H9 (cell line): Measurements from ENCODE around the gene DPP10. TPM values are rescaled to one million over a fixed set of nuclear protein-coding genes. Genes with fewer than 3 reads are reported as not detected.

Source experiments
- DNase-seq: peaks from one replicate; pipeline ENCODE4 v3.0.0-alpha.2; 2017
- H2AFZ ChIP-seq: one replicate; pipeline ENCODE4 v1.6.1; 2013; ENCODE audit warnings: mild to moderate bottlenecking, low read length, control low read depth, moderate library complexity
- H2AK5ac ChIP-seq: 2 replicates; pipeline ENCODE4 v1.6.1; 2013; ENCODE audit warnings: low read length, control low read depth, mixed read lengths; ENCODE audit not compliant: insufficient read length
- H2BK120ac ChIP-seq: one replicate; pipeline ENCODE4 v1.6.1; 2013; ENCODE audit warnings: low read depth, mild to moderate bottlenecking, low read length, control low read depth, inconsistent platforms; ENCODE audit not compliant: poor library complexity, severe bottlenecking
- H2BK12ac ChIP-seq: 2 replicates; pipeline ENCODE4 v1.6.1; 2013; ENCODE audit warnings: low read length, control low read depth, mixed read lengths, low read depth; ENCODE audit not compliant: insufficient read length
- H2BK15ac ChIP-seq: 2 replicates; pipeline ENCODE4 v1.6.1; 2013; ENCODE audit warnings: low read depth, low read length, control low read depth
- H2BK20ac ChIP-seq: one replicate; pipeline ENCODE4 v1.6.1; 2013; ENCODE audit warnings: low read depth, mild to moderate bottlenecking, low read length, control low read depth, inconsistent platforms; ENCODE audit not compliant: poor library complexity, severe bottlenecking
- H2BK5ac ChIP-seq: 2 replicates; pipeline ENCODE4 v1.6.1; 2013; ENCODE audit warnings: low read length, control low read depth, mixed read lengths; ENCODE audit not compliant: insufficient read length
- H3K14ac ChIP-seq: 2 replicates; pipeline ENCODE4 v1.6.1; 2013; ENCODE audit warnings: low read length, control low read depth; ENCODE audit not compliant: insufficient read depth
- H3K18ac ChIP-seq: 2 replicates; pipeline ENCODE4 v1.6.1; 2013; ENCODE audit warnings: low read depth, mild to moderate bottlenecking, mixed read lengths, low read length, control low read depth; ENCODE audit not compliant: insufficient read length
- H3K23ac ChIP-seq: 2 replicates; pipeline ENCODE4 v1.6.1; 2013; ENCODE audit warnings: low read length, control low read depth, mixed read lengths, low read depth; ENCODE audit not compliant: insufficient read length
- H3K23me2 ChIP-seq: 2 replicates; pipeline ENCODE4 v1.6.1; 2013; ENCODE audit warnings: low read depth, mild to moderate bottlenecking, mixed read lengths, low read length, control low read depth; ENCODE audit not compliant: insufficient read length, poor library complexity, severe bottlenecking
- H3K27ac ChIP-seq: 2 replicates; pipeline ENCODE4 v1.5.1; 2013; ENCODE audit warnings: low read length, control low read depth, mixed read lengths, low read depth; ENCODE audit not compliant: insufficient read length
- H3K27me3 ChIP-seq: 2 replicates; pipeline ENCODE4 v1.6.1; 2013; ENCODE audit warnings: low read length, control low read depth, inconsistent platforms; ENCODE audit not compliant: insufficient read depth
- H3K4ac ChIP-seq: 2 replicates; pipeline ENCODE4 v1.6.1; 2013; ENCODE audit warnings: low read depth, mild to moderate bottlenecking, control low read depth, inconsistent platforms, low read length, moderate library complexity
- H3K4me1 ChIP-seq: 2 replicates; pipeline ENCODE4 v1.6.1; 2013; ENCODE audit warnings: low read length, control low read depth, inconsistent platforms; ENCODE audit not compliant: insufficient read depth
- H3K4me2 ChIP-seq: 2 replicates; pipeline ENCODE4 v1.6.1; 2013; ENCODE audit warnings: low read length, control low read depth, mixed read lengths; ENCODE audit not compliant: insufficient read length, insufficient read depth
- H3K56ac ChIP-seq: 2 replicates; pipeline ENCODE4 v1.6.1; 2013; ENCODE audit warnings: low read depth, mild to moderate bottlenecking, mixed read lengths, low read length, control low read depth; ENCODE audit not compliant: insufficient read length
- H3K79me1 ChIP-seq: 2 replicates; pipeline ENCODE4 v1.6.1; 2013; ENCODE audit warnings: low read depth, mild to moderate bottlenecking, moderate library complexity, low read length, control low read depth, inconsistent platforms; ENCODE audit not compliant: insufficient read depth, poor library complexity, severe bottlenecking
- H3K79me2 ChIP-seq: 2 replicates; pipeline ENCODE4 v1.6.1; 2013; ENCODE audit warnings: low read length, control low read depth, inconsistent platforms; ENCODE audit not compliant: insufficient read depth
- H3K9ac ChIP-seq: 2 replicates; pipeline ENCODE4 v1.6.1; 2013; ENCODE audit warnings: low read length, control low read depth, mixed read lengths; ENCODE audit not compliant: insufficient read length; ENCODE audit errors: extremely low read depth
- H3K9me3 ChIP-seq: one replicate; pipeline ENCODE4 v1.6.1; 2013; ENCODE audit warnings: low read depth, low read length, inconsistent platforms; ENCODE audit not compliant: control insufficient read depth
- H3T11ph ChIP-seq: one replicate; pipeline ENCODE4 v1.6.1; 2013; ENCODE audit warnings: mild to moderate bottlenecking, low read length, control low read depth, inconsistent platforms
- H4K20me1 ChIP-seq: one replicate; pipeline ENCODE4 v1.6.1; 2013; ENCODE audit not compliant: control insufficient read depth, insufficient read length, insufficient read depth
- H4K5ac ChIP-seq: 2 replicates; pipeline ENCODE4 v1.6.1; 2013; ENCODE audit warnings: low read depth, mild to moderate bottlenecking, mixed read lengths, low read length, control low read depth; ENCODE audit not compliant: insufficient read length
- H4K8ac ChIP-seq: replicated peaks from 2 replicates; pipeline ENCODE4 v1.6.1; 2013; ENCODE audit warnings: low read length, control low read depth, mixed read lengths, low read depth; ENCODE audit not compliant: insufficient read length
- H4K91ac ChIP-seq: 2 replicates; pipeline ENCODE4 v1.6.1; 2013; ENCODE audit warnings: low read depth, mild to moderate bottlenecking, moderate library complexity, mixed read lengths, low read length, control low read depth; ENCODE audit not compliant: insufficient read length
- H3K27ac Mint-ChIP-seq, 3 experiments: 2 replicates in 2 of 3; 3 replicates in 1 of 3; pipeline ENCODE4 v1.8.0; 2020 to 2021; ENCODE audit warnings: mixed read lengths in 3 of 3, mild to moderate bottlenecking in 1 of 3, moderate library complexity in 1 of 3
- H3K27me3 Mint-ChIP-seq: 2 replicates; pipeline ENCODE4 v1.8.0; 2021; ENCODE audit warnings: low read depth, mild to moderate bottlenecking, moderate library complexity, mixed read lengths
- H3K36me3 Mint-ChIP-seq, 3 experiments: 2 replicates in 2 of 3; 3 replicates in 1 of 3; pipeline ENCODE4 v1.8.0; 2020 to 2021; ENCODE audit warnings: low read depth in 3 of 3, mixed read lengths in 3 of 3; ENCODE audit not compliant: insufficient read depth in 1 of 3
- H3K4me1 Mint-ChIP-seq, 2 experiments: 2 replicates each; pipeline ENCODE4 v1.8.0; 2020; ENCODE audit warnings: mixed read lengths in 2 of 2
- H3K4me3 Mint-ChIP-seq, 2 experiments: 2 replicates in 1 of 2; 3 replicates in 1 of 2; pipeline ENCODE4 v1.8.0; 2020 to 2021; ENCODE audit warnings: mild to moderate bottlenecking in 2 of 2, mixed read lengths in 2 of 2, moderate library complexity in 1 of 2
- H3K9me3 Mint-ChIP-seq, 2 experiments: 2 replicates in 1 of 2; 3 replicates in 1 of 2; pipeline ENCODE4 v1.8.0; 2020; ENCODE audit warnings: mild to moderate bottlenecking in 2 of 2, mixed read lengths in 2 of 2, moderate library complexity in 1 of 2
- total RNA-seq: library from RNA; stranded (reverse); gene quantifications from 2 replicates; pipeline ENCODE4 v1.2.1, GENCODE V29; 2021
- TF ChIP-seq, protein P1 (sequence below): fragments of 200-600 bp; sonication (generic); conservative IDR thresholded peaks from 3 replicates; pipeline ENCODE4 v1.8.0; 2021; ENCODE audit warnings: antibody characterized with exemption, mild to moderate bottlenecking

Gene DPP10
- total RNA-seq, 1 experiment from 2014 or later: 11.3 TPM

DNA sequence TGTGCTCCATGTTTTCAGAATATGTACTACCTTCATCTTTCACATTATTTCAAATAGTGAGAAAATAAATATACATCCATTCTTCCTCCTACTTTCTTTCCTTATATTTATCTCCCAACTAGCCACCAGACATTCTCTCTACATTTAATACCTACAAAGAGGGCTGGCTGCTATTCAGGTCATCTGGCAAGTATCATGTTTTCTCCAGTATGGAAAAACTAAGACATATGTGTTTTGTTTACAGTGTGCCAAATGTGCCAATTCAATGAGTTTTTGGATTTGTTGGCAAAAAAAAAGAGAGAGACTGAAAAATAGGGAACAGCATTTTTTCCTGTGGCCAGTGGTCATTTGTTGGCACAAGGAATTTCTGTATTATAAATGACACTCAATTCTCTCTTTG lies 1207.3 kb downstream of the DPP10 start:
- Histone ChIP-seq H4K5ac (no peak overlapping the region), H3K79me2 (no peaks in the 10 kb centered on the region), H4K8ac (no peak overlapping the region), H3K4me1 (no peaks in the 10 kb centered on the region; the same call in 1 of the 2 replicates), H2BK120ac (no peak overlapping the region), H2BK5ac (no peak overlapping the region), H3K9me3 (no peaks in the 10 kb centered on the region), H4K91ac (no peak overlapping the region), H3K9ac (no peak overlapping the region), H3K27me3 (no peaks in the 10 kb centered on the region), H3K56ac (no peak overlapping the region), H3K27ac (no peak overlapping the region), H2AFZ (no peak overlapping the region), H3K4me2 (no peak overlapping the region), H2BK20ac (no peak overlapping the region), H3K23me2 (no peaks in the 10 kb centered on the region), H3K18ac (no peak overlapping the region), H2BK12ac (no peak overlapping the region), H3K4ac (no peak overlapping the region), H3K79me1 (no peaks in the 10 kb centered on the region), H3K14ac (no peak overlapping the region), H3T11ph (no peak overlapping the region), H2AK5ac (no peak overlapping the region), H2BK15ac (no peak overlapping the region), H4K20me1 (no peaks in the 10 kb centered on the region), H3K23ac (no peak overlapping the region)
- peaks cover 9 to 22% of the 10 kb centered on the region in 2 experiments for H3K4me1 Mint-ChIP-seq
- peaks cover 2 to 10% (median 4%) of the 10 kb centered on the region in 3 experiments; a peak in 4 of 7 replicates for H3K36me3 Mint-ChIP-seq
- DNase-seq: no peak
- no peak overlapping the region for H3K4me3 Mint-ChIP-seq
- peaks cover 3 to 5% of the 10 kb centered on the region in 2 experiments; a peak in 3 of 5 replicates for H3K9me3 Mint-ChIP-seq
- no peak overlapping the region for H3K27ac Mint-ChIP-seq
- H3K27me3 Mint-ChIP-seq: no peaks in the 10 kb centered on the region
- TF ChIP-seq, protein P1, sequence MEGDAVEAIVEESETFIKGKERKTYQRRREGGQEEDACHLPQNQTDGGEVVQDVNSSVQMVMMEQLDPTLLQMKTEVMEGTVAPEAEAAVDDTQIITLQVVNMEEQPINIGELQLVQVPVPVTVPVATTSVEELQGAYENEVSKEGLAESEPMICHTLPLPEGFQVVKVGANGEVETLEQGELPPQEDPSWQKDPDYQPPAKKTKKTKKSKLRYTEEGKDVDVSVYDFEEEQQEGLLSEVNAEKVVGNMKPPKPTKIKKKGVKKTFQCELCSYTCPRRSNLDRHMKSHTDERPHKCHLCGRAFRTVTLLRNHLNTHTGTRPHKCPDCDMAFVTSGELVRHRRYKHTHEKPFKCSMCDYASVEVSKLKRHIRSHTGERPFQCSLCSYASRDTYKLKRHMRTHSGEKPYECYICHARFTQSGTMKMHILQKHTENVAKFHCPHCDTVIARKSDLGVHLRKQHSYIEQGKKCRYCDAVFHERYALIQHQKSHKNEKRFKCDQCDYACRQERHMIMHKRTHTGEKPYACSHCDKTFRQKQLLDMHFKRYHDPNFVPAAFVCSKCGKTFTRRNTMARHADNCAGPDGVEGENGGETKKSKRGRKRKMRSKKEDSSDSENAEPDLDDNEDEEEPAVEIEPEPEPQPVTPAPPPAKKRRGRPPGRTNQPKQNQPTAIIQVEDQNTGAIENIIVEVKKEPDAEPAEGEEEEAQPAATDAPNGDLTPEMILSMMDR: no peak
